GM21360 (cell line): ENCODE results near the gene TET2.
"Not testable (repeated sequence)": the region's sequence is repeated elsewhere in the genome, so short reads cannot be mapped to it uniquely, and the experiment has no call there.

Experiments
- ATAC-seq: cut with Tn5 transposase; IDR thresholded peaks from one replicate; pipeline ENCODE4 v1.9.1; 2021; ENCODE audit warnings: mild to moderate bottlenecking, moderate library complexity; ENCODE audit not compliant: unreplicated experiment

Gene TET2

GRCh38 chr4:105282489-105282888 is 135.8 kb downstream of the TET2 start:
- ATAC-seq = no peak

DNA sequence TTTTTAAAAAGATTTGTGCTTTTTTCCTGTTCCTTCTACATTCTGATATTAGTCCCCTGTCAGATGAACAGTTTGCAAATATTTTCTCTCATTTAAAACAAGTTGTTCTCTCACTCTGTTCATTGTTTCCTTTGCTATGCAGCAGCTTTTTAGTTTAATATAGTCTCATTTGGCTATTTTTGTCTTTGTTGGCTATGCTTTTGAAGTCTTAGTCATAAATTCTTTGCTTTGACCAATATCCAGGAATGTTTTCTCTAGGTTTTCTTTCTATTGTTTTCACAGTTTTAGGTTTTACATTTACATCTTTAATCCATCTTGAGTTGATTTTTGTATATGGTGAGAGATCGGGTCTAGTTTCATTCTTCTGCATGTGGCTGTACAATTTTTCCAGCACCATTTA is 136.8 kb downstream of the TET2 start:
- ATAC-seq = no peak

- ATAC-seq = no peak
Measured at GRCh38 chr4:105288121-105288520, 141.4 kb downstream of the TET2 start.

DNA sequence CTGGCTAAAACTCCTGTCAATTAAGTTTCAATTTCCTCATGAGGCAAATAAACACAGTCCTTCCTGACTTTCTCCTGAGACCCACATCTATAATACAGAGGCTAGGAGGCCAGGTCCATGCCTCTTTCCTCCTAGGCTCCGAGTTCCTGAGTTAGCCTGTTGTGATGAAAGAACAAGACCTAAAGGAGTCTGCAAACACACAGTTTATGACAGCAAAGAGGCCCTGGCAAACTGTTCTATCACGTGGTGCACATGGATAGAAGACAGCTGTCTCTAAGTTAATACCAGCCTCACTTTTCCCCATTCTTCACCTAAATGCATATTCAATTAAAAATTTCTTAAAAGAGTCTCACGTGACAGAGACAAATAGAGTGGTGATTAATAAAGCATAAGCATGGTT is 145.2 kb downstream of the TET2 start:
- ATAC-seq = no peak

DNA sequence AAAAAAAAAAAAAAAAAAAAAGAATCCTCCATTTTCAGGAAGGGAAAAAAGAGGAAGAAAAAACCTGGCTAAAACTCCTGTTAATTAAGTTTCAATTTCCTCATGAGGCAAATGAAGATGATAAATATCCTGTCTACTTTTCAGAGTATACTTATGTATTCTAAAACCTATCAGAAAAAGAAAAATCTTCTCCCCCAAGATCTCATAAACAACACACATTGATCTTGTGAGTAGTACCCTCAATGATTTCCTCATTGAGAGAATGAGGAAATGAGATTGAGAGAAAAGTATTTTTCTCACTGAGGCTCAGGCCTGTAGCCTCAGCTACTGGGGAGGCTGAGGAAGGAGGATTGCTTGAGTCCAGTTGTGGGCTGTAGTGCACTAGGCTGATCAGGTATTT is 146.7 kb downstream of the TET2 start:
- no peak for ATAC-seq

GRCh38 chr4:105296672-105297071 is 150.0 kb downstream of the TET2 start:
- ATAC-seq = no peak

DNA sequence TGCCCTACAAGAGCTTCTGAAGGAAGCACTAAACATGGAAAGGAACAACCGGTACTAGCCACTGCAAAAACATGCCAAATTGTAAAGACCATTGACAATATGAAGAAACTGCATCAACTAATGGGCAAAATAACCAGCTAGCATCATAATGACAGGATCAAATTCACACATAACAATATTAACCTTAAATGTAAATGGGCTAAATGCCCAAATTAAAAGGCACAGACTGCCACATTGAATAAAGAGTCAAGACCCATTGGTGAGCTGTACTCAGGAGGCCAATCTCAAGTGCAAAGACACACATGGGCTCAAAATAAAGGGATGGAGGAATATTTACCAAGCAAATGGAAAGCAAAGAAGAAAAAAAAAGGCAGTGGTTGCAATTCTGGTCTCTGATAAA is 152.4 kb downstream of the TET2 start:
- ATAC-seq = not testable (repeated sequence)

- no peak for ATAC-seq
Measured at GRCh38 chr4:105304085-105304484, 157.4 kb downstream of the TET2 start.

- ATAC-seq = peak; percentile 43
Measured at GRCh38 chr4:105305019-105305836, 158.6 kb downstream of the TET2 start.

GRCh38 chr4:105306158-105306781 is 159.6 kb downstream of the TET2 start:
- peak; percentile 87 for ATAC-seq

DNA sequence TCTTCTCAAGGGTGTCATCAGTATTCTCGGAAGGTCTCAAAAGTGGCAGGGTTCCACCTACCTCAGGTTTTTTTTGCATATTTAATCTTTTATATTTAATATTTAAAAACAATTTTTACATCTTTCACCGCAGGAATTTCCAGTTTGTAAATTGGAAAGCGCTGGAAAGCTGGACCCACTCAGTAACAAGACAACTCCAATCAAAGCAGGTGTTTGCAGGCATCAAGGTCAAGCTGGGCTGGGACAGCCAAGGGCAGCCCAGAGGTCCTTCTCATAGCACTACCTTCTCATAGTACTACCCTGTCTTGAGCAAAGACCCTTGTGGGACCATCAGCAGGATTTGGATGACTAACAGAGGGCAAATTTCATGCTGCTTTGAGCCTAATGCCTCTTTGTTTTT is 160.1 kb downstream of the TET2 start:
- ATAC-seq = no peak

- no peak for ATAC-seq
Measured at GRCh38 chr4:105318486-105318885, 171.8 kb downstream of the TET2 start.

DNA sequence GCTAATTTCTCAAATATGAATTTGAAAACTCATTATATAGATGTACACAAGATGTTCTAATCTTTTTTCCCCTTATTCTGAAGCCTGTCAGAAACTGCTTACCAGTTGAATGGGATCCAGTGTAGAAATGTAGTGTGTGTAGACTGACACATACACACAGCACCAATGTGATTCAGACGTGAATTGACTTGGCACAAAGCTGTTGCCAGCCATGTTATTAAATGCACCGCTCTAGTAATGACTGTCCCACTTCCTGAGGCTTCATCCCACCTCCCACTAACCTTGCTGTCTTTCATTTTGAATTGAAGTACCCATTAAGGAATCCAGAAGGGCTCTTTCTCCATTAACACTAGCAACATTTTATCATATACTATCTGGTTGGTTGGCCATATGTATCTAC is 180.5 kb downstream of the TET2 start:
- no peak for ATAC-seq

DNA sequence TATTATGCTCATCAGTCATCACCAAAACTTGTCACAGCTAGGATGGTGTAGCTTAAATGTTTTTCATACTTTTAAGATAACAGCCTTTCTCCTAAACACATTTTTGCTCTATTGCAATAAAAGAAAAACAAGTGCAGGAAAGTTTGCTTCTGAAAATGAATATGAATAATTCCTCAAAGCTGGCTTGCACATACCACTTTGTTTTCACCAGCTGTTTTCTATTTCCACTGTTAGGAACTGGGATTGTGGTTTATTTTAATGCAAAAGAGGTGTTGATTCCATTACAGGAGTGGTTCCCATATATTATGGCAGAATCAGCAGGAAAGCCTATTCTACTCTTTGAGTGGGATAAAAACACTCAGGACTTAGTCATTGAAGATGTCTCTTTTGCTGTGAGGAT is 181.3 kb downstream of the TET2 start:
- ATAC-seq = no peak

DNA sequence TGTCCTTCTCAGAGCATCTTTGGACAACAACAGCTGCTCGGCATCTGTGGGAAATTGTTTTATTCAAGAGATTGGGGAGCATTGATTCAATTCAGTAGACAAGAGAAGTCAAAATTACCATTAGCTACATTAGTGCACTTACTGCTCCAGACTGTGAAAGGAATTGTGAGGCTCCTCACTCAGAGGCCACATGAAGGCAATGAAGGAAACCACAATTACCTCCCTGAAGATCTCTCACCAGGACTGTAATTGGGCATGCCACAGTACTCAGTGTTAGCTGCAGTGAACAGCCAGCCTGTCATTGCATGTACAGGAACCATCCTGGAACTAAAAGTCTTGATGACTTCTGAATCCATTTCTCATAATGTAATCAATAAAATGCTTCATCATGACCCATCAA is 182.4 kb downstream of the TET2 start:
- ATAC-seq = no peak
